Esophagus muscularis mucosa (tissue), 4 donors: ENCODE measurements around the gene SGK2.

Source experiments
- EP300 ChIP-seq: sonication (generic); formaldehyde crosslinking; IDR thresholded peaks from one replicate; pipeline ENCODE4 v1.6.1; 2017; ENCODE audit warnings: antibody characterized with exemption
- POLR2A ChIP-seq: fragments of 450-650 bp; IDR thresholded peaks from one replicate; pipeline ENCODE4 v1.6.1; 2017; ENCODE audit warnings: antibody characterized with exemption, moderate library complexity, mild to moderate bottlenecking, low read depth
- TF ChIP-seq, protein P1 (sequence below), 3 experiments: fragments of 200-600 bp in 2 of 3; fragments of 450-650 bp in 1 of 3; sonication (generic) in 2 of 3; IDR thresholded peaks; one replicate each; pipeline ENCODE4 v1.5.1; 2017 to 2019; ENCODE audit warnings: antibody characterized with exemption in 3 of 3, mild to moderate bottlenecking in 2 of 3, moderate library complexity in 1 of 3

DNA sequence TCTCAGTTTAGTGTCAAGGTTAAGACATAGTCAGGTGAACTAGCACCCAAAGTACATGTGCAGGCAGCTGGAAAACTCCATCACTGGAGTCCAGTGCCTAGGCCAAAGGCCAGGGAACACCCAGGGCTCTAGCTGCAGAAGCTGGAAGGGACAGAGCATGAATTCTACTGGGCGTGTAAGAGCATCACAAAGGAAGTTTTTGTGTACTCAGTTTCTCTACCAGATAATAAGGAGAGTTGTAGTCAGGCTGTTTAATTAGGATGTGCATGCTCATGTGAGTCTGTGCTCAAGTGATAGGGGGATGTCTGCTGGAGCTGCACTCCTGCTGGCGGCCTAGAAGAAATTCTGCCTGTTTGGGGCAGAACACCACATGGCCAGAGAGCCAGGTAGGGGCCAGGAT, 43.2 kb upstream of the SGK2 start:
- TF ChIP-seq POLR2A: no peak
- TF ChIP-seq, protein P1, sequence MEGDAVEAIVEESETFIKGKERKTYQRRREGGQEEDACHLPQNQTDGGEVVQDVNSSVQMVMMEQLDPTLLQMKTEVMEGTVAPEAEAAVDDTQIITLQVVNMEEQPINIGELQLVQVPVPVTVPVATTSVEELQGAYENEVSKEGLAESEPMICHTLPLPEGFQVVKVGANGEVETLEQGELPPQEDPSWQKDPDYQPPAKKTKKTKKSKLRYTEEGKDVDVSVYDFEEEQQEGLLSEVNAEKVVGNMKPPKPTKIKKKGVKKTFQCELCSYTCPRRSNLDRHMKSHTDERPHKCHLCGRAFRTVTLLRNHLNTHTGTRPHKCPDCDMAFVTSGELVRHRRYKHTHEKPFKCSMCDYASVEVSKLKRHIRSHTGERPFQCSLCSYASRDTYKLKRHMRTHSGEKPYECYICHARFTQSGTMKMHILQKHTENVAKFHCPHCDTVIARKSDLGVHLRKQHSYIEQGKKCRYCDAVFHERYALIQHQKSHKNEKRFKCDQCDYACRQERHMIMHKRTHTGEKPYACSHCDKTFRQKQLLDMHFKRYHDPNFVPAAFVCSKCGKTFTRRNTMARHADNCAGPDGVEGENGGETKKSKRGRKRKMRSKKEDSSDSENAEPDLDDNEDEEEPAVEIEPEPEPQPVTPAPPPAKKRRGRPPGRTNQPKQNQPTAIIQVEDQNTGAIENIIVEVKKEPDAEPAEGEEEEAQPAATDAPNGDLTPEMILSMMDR (IDR thresholded peaks at IDR 0.05): no peak
- no peak for TF ChIP-seq EP300
